GM19351 (cell line): ENCODE data around the gene RPL37.
"Not testable (repeated sequence)": the region's sequence is repeated elsewhere in the genome, so short reads cannot be mapped to it uniquely, and the experiment has no call there.

Source experiments
- ATAC-seq: cut with Tn5 transposase; IDR thresholded peaks from one replicate; pipeline ENCODE4 v1.9.1; 2021; ENCODE audit warnings: mild to moderate bottlenecking, moderate library complexity; ENCODE audit not compliant: unreplicated experiment

Gene RPL37

DNA sequence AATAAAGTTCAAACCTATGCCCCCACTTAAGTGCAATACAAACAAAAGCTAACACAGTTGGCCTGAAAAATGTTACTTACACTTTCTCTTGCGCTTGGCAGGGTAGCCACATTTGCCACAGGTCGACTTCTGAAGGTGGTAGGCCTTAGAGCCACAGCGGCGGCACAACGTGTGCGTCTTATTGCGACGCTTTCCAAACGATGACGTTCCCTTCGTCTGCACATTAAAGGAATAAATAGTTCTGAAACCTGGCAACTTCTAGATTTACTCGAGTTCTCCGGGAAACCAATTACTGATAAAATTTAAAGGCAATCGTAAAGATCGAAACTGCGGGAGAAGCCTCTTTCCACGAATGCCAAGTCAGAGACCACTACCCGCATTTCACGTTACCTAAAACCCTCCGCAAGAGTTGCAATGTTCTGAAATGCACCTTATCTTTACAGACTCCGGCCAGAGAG lies 602 bp downstream of the RPL37 start:
- ATAC-seq = no peak

DNA sequence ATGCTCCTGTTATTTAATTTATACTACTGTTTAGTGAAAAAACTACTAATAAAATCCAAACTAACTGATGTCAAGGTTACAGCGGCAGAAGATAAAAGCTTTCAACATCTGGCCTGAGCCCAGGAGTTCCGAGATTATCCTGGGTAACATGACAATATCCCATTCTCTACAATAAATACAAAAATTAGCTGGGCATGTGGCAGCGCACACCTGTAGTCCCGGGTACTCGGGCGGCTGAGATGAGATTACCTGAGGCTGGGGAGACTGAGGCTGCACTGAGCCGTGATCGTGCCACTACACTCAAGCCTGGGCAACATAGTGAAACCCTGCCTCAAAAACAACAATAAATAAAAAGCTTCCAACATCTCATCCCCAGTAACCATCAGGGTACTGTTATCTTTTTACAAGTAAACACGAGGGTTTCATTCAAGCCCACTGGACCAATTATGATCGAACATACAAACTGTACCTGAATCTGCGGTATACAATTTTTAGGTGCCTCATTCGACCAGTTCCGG lies 1.3 kb downstream of the RPL37 start:
- ATAC-seq = no peak

- no peak for ATAC-seq
Measured at GRCh38 chr5:40832345-40832744, 2.7 kb downstream of the RPL37 start.

- peak; percentile 19 for ATAC-seq
Measured at GRCh38 chr5:40831346-40832210, 3.4 kb downstream of the RPL37 start.

DNA sequence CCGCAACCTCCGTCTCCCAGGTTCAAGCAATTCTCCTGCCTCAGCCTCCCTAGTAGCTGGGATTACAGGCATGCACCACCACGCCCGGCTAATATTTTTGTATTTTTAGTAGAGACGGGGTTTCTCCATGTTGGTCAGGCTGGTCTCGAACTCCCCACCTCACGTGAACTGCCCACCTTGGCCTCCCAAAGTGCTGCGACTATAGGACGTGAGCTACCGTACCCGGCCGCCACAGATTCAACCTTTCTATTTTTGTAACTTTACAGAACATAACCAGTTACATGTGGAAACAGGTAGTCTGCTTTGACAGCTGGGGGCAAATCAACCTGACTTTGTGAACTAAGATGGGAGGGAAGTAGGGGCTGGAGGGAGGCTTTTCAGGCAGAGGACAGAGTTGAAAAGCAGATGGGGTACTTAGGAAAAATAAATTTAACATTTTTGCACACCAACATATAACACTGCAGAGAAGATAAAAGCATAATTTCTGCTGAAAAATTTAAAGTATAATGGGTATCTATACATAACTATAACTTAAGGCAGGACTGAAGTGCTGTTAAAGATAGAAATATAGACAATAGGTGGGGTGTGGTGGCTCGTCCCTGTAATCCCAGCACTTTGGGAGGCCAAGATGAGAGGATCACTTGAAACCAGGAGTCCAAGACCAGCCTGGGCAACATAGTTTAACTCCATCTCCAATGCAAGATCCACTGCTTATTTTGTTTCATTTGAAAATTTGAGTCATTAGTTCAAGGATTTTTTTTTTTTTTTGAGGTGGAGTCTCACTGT lies 5.1 kb downstream of the RPL37 start:
- ATAC-seq = no peak

GRCh38 chr5:40828690-40829661 lies 6.0 kb downstream of the RPL37 start:
- no peak for ATAC-seq

- no peak for ATAC-seq
Measured at GRCh38 chr5:40828021-40828631, 6.9 kb downstream of the RPL37 start.

DNA sequence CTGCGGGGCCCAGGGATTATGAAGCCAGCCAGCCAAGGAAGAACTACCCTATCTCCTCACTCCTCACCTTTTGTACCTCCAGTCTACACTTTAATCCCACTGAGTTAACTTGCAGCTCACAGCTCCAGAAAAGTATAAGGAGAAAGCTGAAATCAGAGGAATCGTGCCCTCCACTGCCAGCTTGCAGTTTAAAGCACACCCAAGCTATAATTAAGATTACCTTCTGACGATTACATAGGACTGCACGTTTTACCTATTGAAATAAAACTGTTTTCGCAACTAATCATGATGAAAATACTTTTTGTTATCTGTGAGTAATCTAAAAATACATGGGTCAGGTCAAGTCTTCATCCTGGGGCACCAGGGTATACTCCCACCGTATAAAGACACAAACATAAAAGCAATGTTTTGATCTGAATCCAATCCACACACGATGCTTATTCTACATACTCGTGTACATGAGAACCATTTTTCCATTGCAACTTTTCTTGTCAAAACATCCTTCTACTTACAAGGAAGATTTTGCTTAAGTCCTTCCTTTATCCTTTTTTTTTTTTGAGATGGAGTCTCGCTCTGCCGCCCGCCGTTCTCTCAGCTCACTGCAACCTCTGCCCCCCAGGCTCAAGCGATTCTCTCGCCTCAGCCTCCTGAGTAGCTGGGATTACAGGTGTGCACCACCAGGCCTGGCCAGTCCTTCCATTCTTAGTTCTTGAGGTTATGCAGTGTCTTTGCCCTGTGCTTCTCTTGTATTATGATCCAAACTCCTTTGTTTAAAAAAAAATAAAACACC lies 7.6 kb downstream of the RPL37 start:
- ATAC-seq = no peak

DNA sequence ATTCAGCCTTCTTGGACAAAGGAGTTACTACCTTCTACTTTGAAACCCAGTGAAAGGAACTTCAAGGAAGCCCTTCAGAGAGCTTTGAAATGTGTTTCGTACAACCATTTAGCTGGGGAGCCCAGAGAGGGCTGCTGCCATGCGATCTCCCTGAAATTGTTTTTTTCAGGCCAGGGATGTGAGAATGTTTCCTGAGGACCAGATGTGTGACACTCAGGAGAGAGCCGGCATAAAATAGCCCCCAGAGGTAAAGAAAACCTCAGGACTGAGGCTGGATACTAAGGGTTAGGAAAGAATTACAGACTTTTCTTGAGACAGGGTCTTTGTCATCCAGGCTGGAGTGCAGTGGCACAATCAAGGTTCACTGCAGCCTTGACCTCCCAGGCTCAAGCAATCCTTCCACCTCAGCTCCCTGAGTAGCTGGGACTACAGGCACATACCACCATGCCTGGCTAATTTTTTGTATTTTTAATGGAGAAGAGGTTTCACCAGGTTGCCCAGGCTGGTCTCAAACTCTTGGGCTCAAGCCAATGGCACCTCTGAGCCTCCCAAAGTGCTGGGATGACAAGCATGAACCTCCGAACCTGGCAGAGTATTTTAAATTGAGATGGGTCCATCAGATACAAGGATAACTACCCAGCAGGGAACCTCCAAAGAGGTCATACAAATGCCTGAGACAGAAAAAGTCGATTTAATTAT lies 8.4 kb downstream of the RPL37 start:
- no peak for ATAC-seq

GRCh38 chr5:40825461-40826043 lies 9.5 kb downstream of the RPL37 start:
- not testable (repeated sequence) for ATAC-seq

GRCh38 chr5:40823459-40823858 lies 11.6 kb downstream of the RPL37 start:
- ATAC-seq = no peak

DNA sequence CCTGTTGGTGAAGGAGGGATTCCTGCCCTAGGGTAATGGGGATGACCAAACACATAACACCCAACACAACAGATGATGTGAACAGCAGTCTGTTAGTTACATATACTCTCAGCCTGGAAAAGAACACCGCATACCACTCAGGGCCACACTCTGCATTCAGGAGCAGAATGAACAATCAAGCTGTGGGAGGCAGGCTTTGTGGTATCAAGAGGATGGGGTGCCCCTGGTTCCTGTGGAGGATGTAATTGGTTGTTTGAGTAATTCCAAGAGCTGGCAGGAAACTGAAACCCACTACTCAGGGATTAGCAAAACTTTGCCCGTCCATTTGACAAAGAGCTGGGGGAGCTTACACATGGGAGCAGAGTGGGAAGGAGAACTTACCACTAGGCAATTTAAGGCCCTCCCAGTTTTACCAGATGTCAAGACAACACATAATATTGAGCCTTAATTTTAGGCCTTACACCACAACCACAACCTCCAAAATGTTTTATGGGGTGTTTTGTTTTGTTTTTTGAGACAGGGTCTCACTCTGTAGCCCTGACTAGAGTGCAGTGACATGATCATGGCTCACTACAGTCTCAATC lies 21.2 kb downstream of the RPL37 start:
- no peak for ATAC-seq

DNA sequence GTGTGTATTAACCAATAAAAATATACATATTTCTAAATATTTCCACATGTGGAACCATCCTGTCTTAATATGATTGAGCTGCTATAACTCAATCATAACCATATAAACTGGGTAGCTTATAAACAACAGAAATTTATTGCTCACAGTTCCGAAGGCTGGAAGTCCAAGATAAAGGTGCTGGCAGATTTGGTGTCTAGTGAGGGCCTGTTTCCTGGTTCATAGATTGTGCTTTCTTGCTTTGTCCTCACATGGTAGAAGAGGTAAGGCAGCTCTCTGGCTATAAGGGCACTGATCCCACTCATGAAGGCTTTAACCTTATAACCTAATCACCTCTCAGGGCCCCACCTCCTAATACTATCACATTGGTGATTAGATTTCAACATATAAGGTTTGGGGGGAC lies 22.9 kb downstream of the RPL37 start:
- ATAC-seq = no peak

GRCh38 chr5:40801771-40802562 lies 33.1 kb downstream of the RPL37 start:
- ATAC-seq = no peak

DNA sequence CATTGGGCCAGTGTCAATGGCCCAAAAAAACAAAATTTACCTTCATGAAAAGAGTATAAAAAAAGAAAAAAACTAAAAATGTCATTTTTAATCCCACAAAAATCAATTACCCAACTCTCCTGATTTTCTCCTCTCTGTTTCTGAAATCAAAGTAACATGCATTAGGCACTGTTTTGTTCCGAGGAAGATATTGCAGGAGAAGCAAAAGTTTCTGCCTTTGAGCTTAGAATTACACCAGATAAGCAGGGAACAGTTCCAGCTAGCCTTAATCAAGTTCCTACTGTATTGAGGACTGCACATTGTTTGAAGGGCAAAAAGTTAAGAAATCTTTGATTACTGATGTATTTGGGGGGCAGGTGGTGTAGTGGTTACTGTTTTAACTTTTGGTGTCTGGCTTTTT lies 35.8 kb downstream of the RPL37 start:
- ATAC-seq = no peak

DNA sequence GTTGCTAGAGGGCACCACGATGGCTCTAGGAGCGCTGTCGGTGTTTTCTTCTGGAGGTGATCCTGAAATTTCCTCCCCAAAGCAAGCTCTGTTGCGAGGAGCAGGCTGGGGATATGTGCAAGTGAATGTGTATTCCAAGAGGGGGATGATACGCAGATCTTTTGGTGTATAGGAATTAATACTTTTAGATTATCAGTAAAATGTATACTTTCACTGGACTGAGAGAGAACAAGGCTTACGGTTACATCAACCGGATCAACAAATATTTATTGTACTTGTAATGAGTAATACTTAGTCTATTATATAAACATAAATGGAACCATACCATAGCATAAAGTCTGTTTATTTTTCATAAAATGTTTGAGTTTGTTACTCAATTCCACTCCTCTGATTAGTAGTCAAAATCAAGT lies 36.2 kb downstream of the RPL37 start:
- ATAC-seq = no peak
